ENCODE data around the gene FLRT2.

Gene FLRT2

DNA sequence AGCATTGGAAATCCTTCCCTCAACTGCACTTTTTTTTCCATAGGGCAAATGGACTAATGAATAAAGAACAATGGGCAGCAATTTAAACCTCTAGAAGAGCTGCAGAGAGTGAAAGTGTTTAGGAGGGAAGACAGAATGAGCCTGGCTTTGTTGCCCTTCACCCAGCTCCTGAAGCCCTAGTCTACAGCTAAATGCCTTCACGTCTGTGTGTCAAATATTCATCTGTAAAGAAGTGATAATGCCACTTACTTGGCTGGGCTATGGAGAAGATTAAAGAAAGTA, 45.6 kb downstream of the FLRT2 start:
- Histone ChIP-seq H3K27me3 (ENCODE audit: control insufficient read depth in 1 of 2, insufficient read depth in 2 of 2, low read length in 2 of 2) (no peaks in the 10 kb centered on the region), H3K4me3 (ENCODE audit: low read depth in 1 of 2, low read length in 2 of 2) (no peak overlapping the region), H3K27ac (ENCODE audit: low read depth, low read length) (no peak overlapping the region), H3K9ac (ENCODE audit: low read depth in 1 of 2, low read length in 2 of 2) (no peak overlapping the region), H3K9me3 (ENCODE audit: control insufficient read depth in 1 of 2, low read length in 2 of 2) (peaks cover 0 to 11% of the 10 kb centered on the region in 2 donors), H3K4me1 (ENCODE audit: control insufficient read depth in 1 of 2, insufficient read depth in 2 of 2, low read length in 2 of 2) (no peaks in the 10 kb centered on the region), H3K36me3 (ENCODE audit: control insufficient read depth in 1 of 2, insufficient read depth in 2 of 2, low read length in 2 of 2) (no peaks in the 10 kb centered on the region)

DNA sequence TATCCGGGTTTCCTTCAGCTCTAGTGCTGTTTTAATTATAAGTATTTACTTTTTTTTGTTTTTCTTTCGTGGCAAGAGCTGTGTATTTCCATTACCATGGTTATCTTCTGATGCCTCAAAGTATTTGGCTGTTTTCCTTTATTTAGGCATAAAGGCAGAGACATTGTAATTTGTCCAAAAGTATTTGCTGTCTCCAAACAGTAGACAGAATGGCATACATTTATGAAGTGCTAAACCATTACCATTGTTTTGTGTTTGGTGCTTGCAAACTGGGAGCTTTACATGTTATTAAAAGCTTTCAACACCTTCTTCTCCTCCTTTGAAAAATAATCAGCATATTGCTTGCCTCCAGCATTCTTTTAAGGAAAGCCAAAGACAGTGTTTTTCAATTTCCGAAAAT, 46.3 kb downstream of the FLRT2 start:
- no peak overlapping the region for H3K9ac ChIP-seq (ENCODE audit: low read depth in 1 of 2, low read length in 2 of 2)
- no peak overlapping the region for H3K4me3 ChIP-seq (ENCODE audit: low read depth in 1 of 2, low read length in 2 of 2)
- H3K9me3 ChIP-seq (ENCODE audit: control insufficient read depth in 1 of 2, low read length in 2 of 2), result peaks cover 2 to 11% of the 10 kb centered on the region in 2 donors
- no peaks in the 10 kb centered on the region for H3K27me3 ChIP-seq (ENCODE audit: control insufficient read depth in 1 of 2, insufficient read depth in 2 of 2, low read length in 2 of 2)
- no peaks in the 10 kb centered on the region for H3K36me3 ChIP-seq (ENCODE audit: control insufficient read depth in 1 of 2, insufficient read depth in 2 of 2, low read length in 2 of 2)
- H3K4me1 ChIP-seq (ENCODE audit: control insufficient read depth in 1 of 2, insufficient read depth in 2 of 2, low read length in 2 of 2), result no peaks in the 10 kb centered on the region
- no peak overlapping the region for H3K27ac ChIP-seq (ENCODE audit: low read depth, low read length)

DNA sequence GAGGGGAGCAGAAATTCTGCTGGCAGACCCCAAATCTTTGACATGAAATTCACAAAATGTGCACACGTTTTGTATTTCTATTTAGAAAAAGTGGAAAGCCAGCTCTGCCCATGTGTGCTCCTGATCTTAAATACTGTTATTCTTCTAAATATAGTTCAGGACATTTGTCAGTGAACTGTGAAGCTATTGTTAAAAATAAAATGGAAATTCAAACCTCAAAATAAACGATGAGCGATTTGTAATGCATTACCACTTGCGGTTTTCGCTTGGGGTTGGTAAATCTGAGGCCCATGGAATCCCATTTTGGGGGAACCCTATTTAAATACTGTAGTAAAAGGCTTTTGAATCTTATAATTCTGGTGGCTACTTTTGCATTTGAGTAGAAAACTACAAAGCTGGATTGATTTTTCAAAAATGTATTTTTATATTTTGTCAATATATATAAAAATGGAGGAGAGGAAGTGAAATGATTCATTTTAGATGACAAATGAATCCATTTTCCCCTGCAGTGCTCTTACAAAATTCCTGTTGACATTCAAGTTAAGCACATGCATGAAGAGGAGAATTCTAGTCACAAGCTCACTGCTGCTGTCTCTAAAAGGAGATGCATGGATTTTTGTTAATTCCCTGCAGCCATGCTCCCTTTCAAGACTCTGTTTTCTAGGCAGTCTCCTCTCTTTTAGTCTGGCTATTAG, 47.1 kb downstream of the FLRT2 start:
- Histone ChIP-seq H3K36me3 (ENCODE audit: control insufficient read depth in 1 of 2, insufficient read depth in 2 of 2, low read length in 2 of 2) (no peaks in the 10 kb centered on the region), H3K27ac (ENCODE audit: low read depth, low read length) (no peak overlapping the region), H3K27me3 (ENCODE audit: control insufficient read depth in 1 of 2, insufficient read depth in 2 of 2, low read length in 2 of 2) (no peaks in the 10 kb centered on the region), H3K4me3 (ENCODE audit: low read depth in 1 of 2, low read length in 2 of 2) (no peak overlapping the region), H3K4me1 (ENCODE audit: control insufficient read depth in 1 of 2, insufficient read depth in 2 of 2, low read length in 2 of 2) (no peaks in the 10 kb centered on the region), H3K9ac (ENCODE audit: low read depth in 1 of 2, low read length in 2 of 2) (no peak overlapping the region), H3K9me3 (ENCODE audit: control insufficient read depth in 1 of 2, low read length in 2 of 2) (peaks cover 4 to 9% of the 10 kb centered on the region in 2 donors)

DNA sequence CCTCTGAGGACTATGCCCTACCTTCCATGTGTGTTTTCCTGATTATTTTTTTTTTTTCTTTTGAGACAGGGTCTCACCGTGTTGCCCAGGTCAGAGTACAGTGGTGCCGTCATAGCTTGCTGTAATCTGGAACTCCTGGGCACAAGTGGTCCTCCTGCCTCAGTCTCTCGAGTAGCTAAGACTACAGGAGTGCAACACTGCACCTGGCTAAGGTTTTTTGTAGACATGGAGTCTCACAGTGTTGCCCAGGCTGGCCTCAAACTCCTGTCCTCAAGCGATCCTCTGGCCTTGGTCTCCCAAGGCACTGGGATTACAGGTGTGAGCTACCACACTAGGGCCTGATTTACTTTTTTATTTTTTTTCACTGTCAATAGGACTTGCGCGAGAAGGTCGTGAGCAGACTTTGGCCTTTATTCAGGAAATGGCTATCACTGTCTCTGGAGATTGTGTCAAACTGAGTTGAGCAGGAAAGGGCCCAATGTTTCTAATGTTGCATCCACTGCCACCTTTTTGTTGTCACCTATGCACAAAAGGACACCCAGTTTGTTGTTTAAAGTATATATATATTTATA, 47.7 kb downstream of the FLRT2 start:
- H3K27me3 ChIP-seq (ENCODE audit: control insufficient read depth in 1 of 2, insufficient read depth in 2 of 2, low read length in 2 of 2), result no peaks in the 10 kb centered on the region
- no peaks in the 10 kb centered on the region for H3K36me3 ChIP-seq (ENCODE audit: control insufficient read depth in 1 of 2, insufficient read depth in 2 of 2, low read length in 2 of 2)
- no peak overlapping the region for H3K4me3 ChIP-seq (ENCODE audit: low read depth in 1 of 2, low read length in 2 of 2)
- H3K27ac ChIP-seq (ENCODE audit: low read depth, low read length), result no peak overlapping the region
- peaks cover 3 to 4% of the 10 kb centered on the region in 2 donors for H3K9me3 ChIP-seq (ENCODE audit: control insufficient read depth in 1 of 2, low read length in 2 of 2)
- H3K4me1 ChIP-seq (ENCODE audit: control insufficient read depth in 1 of 2, insufficient read depth in 2 of 2, low read length in 2 of 2), result no peaks in the 10 kb centered on the region
- no peak overlapping the region for H3K9ac ChIP-seq (ENCODE audit: low read depth in 1 of 2, low read length in 2 of 2)

DNA sequence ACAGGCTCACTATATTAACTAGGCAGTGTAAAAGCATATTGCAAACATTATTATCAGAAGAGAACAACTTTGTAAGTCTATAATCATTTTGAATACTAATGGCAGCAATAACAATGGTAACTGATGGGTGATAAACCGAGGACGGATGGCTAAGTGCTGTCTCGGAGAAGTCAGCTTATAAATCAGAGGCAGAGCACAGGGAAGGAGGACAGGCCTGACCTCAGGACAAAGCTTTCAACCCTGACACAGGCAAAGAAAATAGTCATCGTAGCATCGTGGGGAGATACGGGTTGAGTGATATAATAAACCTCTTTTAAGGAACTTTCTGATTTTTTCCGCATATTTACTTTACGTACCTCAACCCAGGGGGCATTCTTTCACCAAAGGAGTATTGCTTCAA, 48.4 kb downstream of the FLRT2 start:
- peaks cover 0 to 4% of the 10 kb centered on the region in 2 donors for H3K9me3 ChIP-seq (ENCODE audit: control insufficient read depth in 1 of 2, low read length in 2 of 2)
- no peaks in the 10 kb centered on the region for H3K36me3 ChIP-seq (ENCODE audit: control insufficient read depth in 1 of 2, insufficient read depth in 2 of 2, low read length in 2 of 2)
- no peaks in the 10 kb centered on the region for H3K27me3 ChIP-seq (ENCODE audit: control insufficient read depth in 1 of 2, insufficient read depth in 2 of 2, low read length in 2 of 2)
- H3K4me1 ChIP-seq (ENCODE audit: control insufficient read depth in 1 of 2, insufficient read depth in 2 of 2, low read length in 2 of 2), result no peaks in the 10 kb centered on the region
- H3K27ac ChIP-seq (ENCODE audit: low read depth, low read length), result no peak overlapping the region
- no peak overlapping the region for H3K4me3 ChIP-seq (ENCODE audit: low read depth in 1 of 2, low read length in 2 of 2)
- H3K9ac ChIP-seq (ENCODE audit: low read depth in 1 of 2, low read length in 2 of 2), result no peak overlapping the region

DNA sequence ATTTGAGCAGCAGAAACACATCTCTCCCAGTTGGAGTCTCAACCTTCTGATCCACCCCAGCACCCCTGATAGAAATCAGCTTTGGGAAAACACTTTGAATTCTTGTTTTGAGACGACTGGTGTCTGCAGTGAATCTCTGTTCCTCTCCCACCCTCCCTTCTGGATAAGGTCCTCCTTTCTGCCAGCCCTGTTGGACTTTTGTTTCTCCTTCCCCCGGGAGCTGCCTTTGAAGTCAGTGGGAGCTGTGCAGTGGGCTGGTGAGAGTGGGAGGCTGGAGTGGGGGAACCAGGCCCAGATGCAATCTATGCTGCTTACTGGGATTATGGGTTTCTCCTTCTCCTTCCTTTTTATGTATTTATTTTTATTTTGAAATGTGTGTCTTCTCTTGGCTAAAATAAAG, 49.0 kb downstream of the FLRT2 start:
- H3K9ac ChIP-seq (ENCODE audit: low read depth in 1 of 2, low read length in 2 of 2), result no peak overlapping the region
- H3K9me3 ChIP-seq (ENCODE audit: control insufficient read depth in 1 of 2, low read length in 2 of 2), result peaks cover 0 to 4% of the 10 kb centered on the region in 2 donors
- H3K27ac ChIP-seq (ENCODE audit: low read depth, low read length), result no peak overlapping the region
- H3K4me1 ChIP-seq (ENCODE audit: control insufficient read depth in 1 of 2, insufficient read depth in 2 of 2, low read length in 2 of 2), result no peaks in the 10 kb centered on the region
- H3K27me3 ChIP-seq (ENCODE audit: control insufficient read depth in 1 of 2, insufficient read depth in 2 of 2, low read length in 2 of 2), result no peaks in the 10 kb centered on the region
- no peak overlapping the region for H3K4me3 ChIP-seq (ENCODE audit: low read depth in 1 of 2, low read length in 2 of 2)
- no peaks in the 10 kb centered on the region for H3K36me3 ChIP-seq (ENCODE audit: control insufficient read depth in 1 of 2, insufficient read depth in 2 of 2, low read length in 2 of 2)

DNA sequence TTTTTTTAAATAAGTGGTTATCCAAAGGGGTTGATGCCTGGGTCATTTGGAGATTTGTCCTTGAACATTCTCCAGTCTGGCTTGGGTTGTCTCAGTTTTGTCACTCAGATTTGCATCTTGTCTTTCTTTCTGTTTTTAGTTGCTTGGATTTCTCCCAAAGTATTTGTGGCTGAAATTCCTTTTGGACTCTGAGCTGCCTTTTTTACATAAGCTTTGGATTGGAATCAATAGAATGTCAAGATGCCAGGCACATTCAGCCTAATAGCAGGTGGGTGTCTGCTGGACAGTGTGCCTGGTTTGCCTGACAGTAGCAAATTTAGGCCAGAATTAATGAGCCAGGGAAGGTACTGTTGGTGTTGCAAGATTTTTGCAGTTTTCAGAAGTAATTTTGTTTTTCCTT, 50.0 kb downstream of the FLRT2 start:
- H3K36me3 ChIP-seq (ENCODE audit: control insufficient read depth in 1 of 2, insufficient read depth in 2 of 2, low read length in 2 of 2), result no peaks in the 10 kb centered on the region
- no peak overlapping the region for H3K9ac ChIP-seq (ENCODE audit: low read depth in 1 of 2, low read length in 2 of 2)
- H3K27ac ChIP-seq (ENCODE audit: low read depth, low read length), result no peak overlapping the region
- H3K9me3 ChIP-seq (ENCODE audit: control insufficient read depth in 1 of 2, low read length in 2 of 2), result peaks cover 0 to 4% of the 10 kb centered on the region in 2 donors
- H3K4me3 ChIP-seq (ENCODE audit: low read depth in 1 of 2, low read length in 2 of 2), result no peak overlapping the region
- no peaks in the 10 kb centered on the region for H3K27me3 ChIP-seq (ENCODE audit: control insufficient read depth in 1 of 2, insufficient read depth in 2 of 2, low read length in 2 of 2)
- H3K4me1 ChIP-seq (ENCODE audit: control insufficient read depth in 1 of 2, insufficient read depth in 2 of 2, low read length in 2 of 2), result no peaks in the 10 kb centered on the region

DNA sequence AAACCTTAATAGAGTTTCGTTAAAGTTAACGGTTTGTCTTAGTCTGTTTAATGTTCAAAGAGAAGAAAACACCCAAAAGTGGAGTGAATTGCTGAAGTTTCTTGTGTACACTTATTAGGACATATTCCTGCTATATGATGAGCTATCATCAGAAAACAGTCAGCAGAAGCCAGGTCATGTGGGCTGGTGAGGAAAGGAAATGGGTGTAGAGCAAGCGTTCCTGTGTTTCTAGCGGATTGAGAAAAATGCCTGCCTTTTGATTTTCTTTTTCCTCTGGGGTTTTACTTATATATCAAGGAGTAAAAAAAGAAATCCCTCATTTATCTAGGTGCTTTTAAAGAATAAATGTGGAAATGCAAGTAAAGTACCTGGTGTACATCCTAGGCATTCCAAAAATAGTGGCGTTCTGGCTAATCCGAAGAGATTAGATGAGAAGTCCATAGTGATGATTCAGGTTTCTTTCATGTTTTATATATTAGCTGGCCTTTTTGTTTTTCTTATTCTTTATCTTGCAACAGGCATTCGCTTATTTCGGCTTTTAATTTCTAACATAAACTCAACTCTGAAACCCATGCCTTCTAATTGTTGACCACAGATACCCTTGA, 50.7 kb downstream of the FLRT2 start:
- no peaks in the 10 kb centered on the region for H3K27me3 ChIP-seq (ENCODE audit: control insufficient read depth in 1 of 2, insufficient read depth in 2 of 2, low read length in 2 of 2)
- peaks cover 0 to 4% of the 10 kb centered on the region in 2 donors for H3K9me3 ChIP-seq (ENCODE audit: control insufficient read depth in 1 of 2, low read length in 2 of 2)
- H3K27ac ChIP-seq (ENCODE audit: low read depth, low read length), result no peak overlapping the region
- H3K4me3 ChIP-seq (ENCODE audit: low read depth in 1 of 2, low read length in 2 of 2), result no peak overlapping the region
- no peaks in the 10 kb centered on the region for H3K4me1 ChIP-seq (ENCODE audit: control insufficient read depth in 1 of 2, insufficient read depth in 2 of 2, low read length in 2 of 2)
- H3K9ac ChIP-seq (ENCODE audit: low read depth in 1 of 2, low read length in 2 of 2), result no peak overlapping the region
- no peaks in the 10 kb centered on the region for H3K36me3 ChIP-seq (ENCODE audit: control insufficient read depth in 1 of 2, insufficient read depth in 2 of 2, low read length in 2 of 2)

DNA sequence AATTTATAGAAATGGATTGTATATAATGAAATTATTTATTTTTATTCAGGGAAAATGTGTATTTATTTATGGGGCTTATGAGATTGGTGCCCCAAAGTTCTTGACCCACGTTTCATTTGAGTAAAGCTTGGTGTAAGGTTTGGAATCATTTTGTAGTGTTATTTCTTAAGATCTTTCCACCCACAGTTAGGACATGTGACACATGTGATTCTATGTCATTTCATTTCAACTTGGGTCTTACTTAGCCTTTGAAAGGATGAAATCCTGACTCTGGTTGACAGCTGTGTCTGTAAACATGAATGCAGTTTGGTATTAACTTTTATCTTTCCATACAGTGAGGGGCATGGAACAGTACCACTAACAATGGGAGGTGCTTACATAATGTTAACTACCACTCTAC, 51.7 kb downstream of the FLRT2 start:
- H3K27ac ChIP-seq (ENCODE audit: low read depth, low read length), result no peak overlapping the region
- no peaks in the 10 kb centered on the region for H3K4me1 ChIP-seq (ENCODE audit: control insufficient read depth in 1 of 2, insufficient read depth in 2 of 2, low read length in 2 of 2)
- H3K9me3 ChIP-seq (ENCODE audit: control insufficient read depth in 1 of 2, low read length in 2 of 2), result peaks cover 0 to 4% of the 10 kb centered on the region in 2 donors
- no peak overlapping the region for H3K4me3 ChIP-seq (ENCODE audit: low read depth in 1 of 2, low read length in 2 of 2)
- H3K27me3 ChIP-seq (ENCODE audit: control insufficient read depth in 1 of 2, insufficient read depth in 2 of 2, low read length in 2 of 2), result no peaks in the 10 kb centered on the region
- H3K9ac ChIP-seq (ENCODE audit: low read depth in 1 of 2, low read length in 2 of 2), result no peak overlapping the region
- H3K36me3 ChIP-seq (ENCODE audit: control insufficient read depth in 1 of 2, insufficient read depth in 2 of 2, low read length in 2 of 2), result no peaks in the 10 kb centered on the region

DNA sequence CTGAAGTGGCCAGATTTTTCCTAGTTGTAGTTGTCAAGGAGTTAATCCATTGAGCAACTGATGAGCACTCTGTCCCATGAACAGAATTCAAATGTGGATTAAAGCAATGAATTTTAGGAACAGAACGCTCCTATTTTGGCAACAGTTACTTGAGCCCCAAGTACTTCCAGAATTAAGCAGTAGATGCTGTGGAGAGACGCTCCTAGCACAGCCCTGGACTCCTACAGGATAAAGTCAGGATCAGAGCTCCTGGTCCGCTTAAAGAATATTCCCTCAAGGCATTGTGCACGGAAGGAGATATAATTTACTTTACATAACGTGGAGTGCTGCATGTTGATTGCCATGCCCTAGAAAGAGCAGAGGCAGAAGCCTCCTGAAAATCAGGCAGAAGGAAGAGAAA, 53.4 kb downstream of the FLRT2 start:
- H3K9ac ChIP-seq (ENCODE audit: low read depth in 1 of 2, low read length in 2 of 2), result no peak overlapping the region
- peaks cover 0 to 4% of the 10 kb centered on the region in 2 donors for H3K9me3 ChIP-seq (ENCODE audit: control insufficient read depth in 1 of 2, low read length in 2 of 2)
- no peaks in the 10 kb centered on the region for H3K4me1 ChIP-seq (ENCODE audit: control insufficient read depth in 1 of 2, insufficient read depth in 2 of 2, low read length in 2 of 2)
- H3K27ac ChIP-seq (ENCODE audit: low read depth, low read length), result no peak overlapping the region
- H3K4me3 ChIP-seq (ENCODE audit: low read depth in 1 of 2, low read length in 2 of 2), result no peak overlapping the region
- H3K27me3 ChIP-seq (ENCODE audit: control insufficient read depth in 1 of 2, insufficient read depth in 2 of 2, low read length in 2 of 2), result no peaks in the 10 kb centered on the region
- H3K36me3 ChIP-seq (ENCODE audit: control insufficient read depth in 1 of 2, insufficient read depth in 2 of 2, low read length in 2 of 2), result no peaks in the 10 kb centered on the region
